Rectal smooth muscle tissue (tissue), 1 donor: ENCODE results near the gene CHST1.

Experiments
- H3K27ac ChIP-seq: one replicate; pipeline ENCODE4 v1.7.0; 2013; ENCODE audit warnings: low read depth, low read length, inconsistent platforms
- H3K27me3 ChIP-seq: one replicate; pipeline ENCODE4 v1.7.0; 2013; ENCODE audit warnings: low read length; ENCODE audit not compliant: control insufficient read depth, insufficient read depth
- H3K36me3 ChIP-seq: one replicate; pipeline ENCODE4 v1.7.0; 2013; ENCODE audit warnings: low read length; ENCODE audit not compliant: control insufficient read depth, insufficient read depth
- H3K4me1 ChIP-seq: one replicate; pipeline ENCODE4 v1.7.0; 2013; ENCODE audit warnings: low read length; ENCODE audit not compliant: control insufficient read depth, insufficient read depth
- H3K4me3 ChIP-seq: one replicate; pipeline ENCODE4 v1.7.0; 2013; ENCODE audit warnings: low read length
- H3K9ac ChIP-seq: one replicate; pipeline ENCODE4 v1.7.0; 2013; ENCODE audit warnings: low read length

CHST1 gene

GRCh38 chr11:45671246-45672171 lies 6.1 kb upstream of the CHST1 start:
- H3K27me3 ChIP-seq = no peaks in the 10 kb centered on the region
- no peak overlapping the region for H3K9ac ChIP-seq
- no peak overlapping the region for H3K4me3 ChIP-seq
- H3K4me1 ChIP-seq = no peaks in the 10 kb centered on the region
- H3K27ac ChIP-seq = no peak overlapping the region
- no peaks in the 10 kb centered on the region for H3K36me3 ChIP-seq

DNA sequence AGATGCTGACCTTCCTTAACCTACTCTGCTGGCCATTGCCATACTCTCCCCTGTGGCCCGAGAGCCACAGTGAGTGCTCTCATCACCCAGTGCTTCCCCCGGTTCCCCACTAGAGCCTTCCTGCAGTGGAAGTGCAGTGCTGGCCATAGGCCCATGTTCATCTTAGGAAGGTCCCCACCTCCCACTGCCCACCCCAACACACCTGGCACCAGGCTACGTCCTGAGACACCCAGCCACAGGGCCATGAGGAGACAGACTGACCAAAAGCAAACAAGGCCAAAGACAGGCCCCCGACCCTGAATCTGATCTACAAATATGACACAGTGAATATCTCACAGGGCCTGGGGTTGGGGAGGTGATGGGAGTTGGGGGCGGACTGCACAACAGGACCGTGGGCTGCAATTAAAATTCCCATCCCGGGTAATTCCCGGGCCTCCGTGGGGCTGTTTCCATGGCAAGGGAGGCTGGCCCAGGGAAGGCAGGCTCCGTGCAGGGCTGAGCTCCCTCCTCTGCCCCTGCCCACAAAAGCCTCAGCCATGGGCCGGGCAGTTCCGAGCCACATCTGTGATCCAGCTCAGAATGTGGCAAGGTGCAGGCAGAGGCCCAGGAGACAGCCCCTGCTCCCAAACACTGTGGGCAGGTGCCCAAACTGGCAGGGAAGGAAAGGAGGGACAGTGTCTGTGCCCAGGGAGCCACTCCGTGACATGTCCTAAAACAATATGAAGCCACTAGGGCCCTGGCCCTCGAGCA lies 5.1 kb upstream of the CHST1 start:
- H3K27ac ChIP-seq = no peak overlapping the region
- H3K27me3 ChIP-seq = no peaks in the 10 kb centered on the region
- no peaks in the 10 kb centered on the region for H3K36me3 ChIP-seq
- H3K4me3 ChIP-seq = no peak overlapping the region
- no peaks in the 10 kb centered on the region for H3K4me1 ChIP-seq
- no peak overlapping the region for H3K9ac ChIP-seq

GRCh38 chr11:45669956-45670355 lies 4.5 kb upstream of the CHST1 start:
- H3K27ac ChIP-seq = no peak overlapping the region
- no peak overlapping the region for H3K9ac ChIP-seq
- H3K4me3 ChIP-seq = no peak overlapping the region
- no peaks in the 10 kb centered on the region for H3K27me3 ChIP-seq
- H3K4me1 ChIP-seq = no peaks in the 10 kb centered on the region
- no peaks in the 10 kb centered on the region for H3K36me3 ChIP-seq

DNA sequence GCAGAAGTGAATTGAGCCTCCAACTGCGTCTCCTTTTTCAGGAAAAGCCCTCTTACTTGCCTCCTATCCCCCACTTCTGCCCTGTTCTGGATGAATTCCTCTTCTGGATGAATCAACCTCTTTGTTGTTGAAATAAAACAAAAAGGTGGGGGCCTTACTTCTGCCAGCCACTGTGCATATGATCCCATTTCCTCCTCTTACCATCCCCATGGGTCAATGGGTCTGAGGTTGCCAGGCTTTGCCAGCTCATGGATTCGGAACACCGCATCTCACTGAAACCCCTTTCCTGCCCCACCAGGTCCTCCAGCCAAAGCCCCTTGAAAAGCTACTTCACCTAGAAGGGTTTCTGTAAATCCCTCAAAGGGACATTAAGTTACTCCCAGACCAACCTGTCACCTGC lies 3.7 kb upstream of the CHST1 start:
- H3K4me1 ChIP-seq = no peaks in the 10 kb centered on the region
- H3K4me3 ChIP-seq = no peak overlapping the region
- H3K27me3 ChIP-seq = peaks cover under 1% of the 10 kb centered on the region
- no peaks in the 10 kb centered on the region for H3K36me3 ChIP-seq
- H3K9ac ChIP-seq = no peak overlapping the region
- H3K27ac ChIP-seq = no peak overlapping the region

- Histone ChIP-seq H3K4me3 (no peak overlapping the region), H3K27me3 (peaks cover 7% of the 10 kb centered on the region), H3K27ac (no peak overlapping the region), H3K36me3 (no peaks in the 10 kb centered on the region), H3K4me1 (no peaks in the 10 kb centered on the region), H3K9ac (no peak overlapping the region)
Measured at GRCh38 chr11:45667929-45668680, 2.7 kb upstream of the CHST1 start.

DNA sequence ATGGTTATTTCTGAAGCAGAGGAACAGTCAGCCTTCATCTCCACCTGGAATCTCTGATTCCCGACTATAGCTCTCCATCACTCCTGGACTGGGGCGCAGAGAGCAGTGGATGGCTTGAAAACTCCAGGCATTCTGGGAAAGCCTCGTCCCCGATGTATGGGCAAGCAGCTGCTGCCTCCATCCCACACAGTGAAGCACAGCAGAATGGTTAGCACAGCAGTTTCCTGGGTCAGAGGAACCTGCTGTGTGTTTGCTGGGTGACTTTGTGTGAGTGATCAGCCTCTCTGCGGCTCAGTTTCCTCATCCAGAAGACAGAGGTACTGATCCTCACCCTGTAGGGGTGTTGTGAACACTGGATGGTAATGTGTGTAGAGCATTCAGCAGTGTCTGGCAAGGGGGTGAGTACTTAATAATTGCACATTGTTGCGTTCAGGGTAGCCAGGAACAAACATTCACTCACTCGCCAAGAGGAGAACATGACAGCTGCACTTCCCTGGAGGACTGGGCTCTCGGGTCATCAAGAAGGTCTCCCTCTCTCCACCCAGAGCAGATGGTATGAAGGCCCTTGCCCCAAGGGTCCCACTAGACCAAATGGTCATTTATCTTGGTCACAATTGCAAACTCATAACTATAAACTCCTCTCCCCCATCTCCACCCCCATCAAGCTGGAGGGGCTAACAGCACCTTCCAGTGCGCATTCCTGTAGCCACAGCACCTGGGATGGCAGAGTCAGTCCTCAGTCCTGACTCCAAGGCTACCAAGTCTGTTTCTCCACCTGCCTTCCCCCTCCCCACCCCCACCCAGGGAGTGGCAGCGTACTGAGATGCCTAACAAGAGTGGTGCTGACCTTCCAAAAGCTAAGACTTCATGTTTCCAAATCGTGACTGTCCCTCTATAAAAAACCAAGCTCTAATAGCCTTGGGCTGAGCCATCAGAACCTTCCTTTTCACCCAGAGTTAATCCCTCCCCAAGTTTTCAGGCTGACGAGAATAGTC lies 1.5 kb upstream of the CHST1 start:
- H3K36me3 ChIP-seq = no peaks in the 10 kb centered on the region
- H3K27ac ChIP-seq = no peak overlapping the region
- no peaks in the 10 kb centered on the region for H3K4me1 ChIP-seq
- H3K9ac ChIP-seq = no peak overlapping the region
- peaks cover 11% of the 10 kb centered on the region for H3K27me3 ChIP-seq
- H3K4me3 ChIP-seq = no peak overlapping the region

- H3K4me1 ChIP-seq = no peaks in the 10 kb centered on the region
Measured at GRCh38 chr11:45665933-45666647, 668 bp upstream of the CHST1 start.

DNA sequence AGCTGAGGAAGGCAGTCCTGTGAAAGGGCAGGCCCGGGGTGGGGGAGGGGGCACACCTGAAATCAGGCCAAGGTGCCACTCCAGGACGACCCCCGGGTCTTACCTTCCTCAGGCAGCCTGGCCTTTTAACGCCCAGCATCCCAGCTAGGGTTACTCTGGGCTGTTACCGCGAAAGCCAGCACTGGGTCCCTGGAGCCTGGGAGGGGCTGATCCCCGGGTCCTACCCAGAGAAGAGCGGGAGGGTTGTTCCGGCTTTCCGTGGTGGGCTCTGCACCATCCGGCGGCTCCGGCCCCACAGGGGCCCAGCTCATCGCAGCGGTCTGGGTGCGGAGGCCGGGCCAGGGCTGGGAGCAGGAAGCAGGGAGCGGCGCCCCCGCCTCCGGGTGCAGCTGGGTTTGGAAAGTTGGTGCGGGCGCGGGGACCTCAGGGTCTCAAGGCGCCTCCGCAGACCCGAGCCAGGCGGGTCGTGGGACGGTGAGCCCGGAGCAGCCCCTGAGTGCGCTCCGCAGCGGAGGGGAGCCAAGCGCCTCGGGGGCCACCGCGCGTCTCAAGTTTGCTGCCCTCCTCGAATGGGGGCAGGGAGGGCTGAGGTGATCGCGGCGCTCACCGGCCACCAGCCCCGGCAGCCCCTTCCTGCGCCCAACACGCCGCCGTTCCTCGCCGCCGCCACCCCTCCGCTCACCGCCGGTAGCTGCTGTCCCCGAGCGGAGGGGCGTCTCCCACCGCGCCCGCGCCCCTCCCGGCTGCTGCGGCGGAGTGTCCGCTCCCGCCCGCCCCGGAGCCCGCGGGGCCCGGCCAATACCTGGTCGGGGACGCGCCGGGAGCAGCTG lies 831 bp downstream of the CHST1 start:
- Histone ChIP-seq H3K4me3 (peak overlapping the region; percentile 61), H3K27ac (no peak overlapping the region), H3K4me1 (no peaks in the 10 kb centered on the region), H3K9ac (no peak overlapping the region), H3K36me3 (no peaks in the 10 kb centered on the region), H3K27me3 (peaks cover 21% of the 10 kb centered on the region)

More at GRCh38 chr11:45665933-45666647, 668 bp upstream of the CHST1 start:
- H3K4me3 ChIP-seq = peak overlapping the region; percentile 31
- H3K27ac ChIP-seq = no peak overlapping the region
- peaks cover 17% of the 10 kb centered on the region for H3K27me3 ChIP-seq
- H3K36me3 ChIP-seq = no peaks in the 10 kb centered on the region
- no peak overlapping the region for H3K9ac ChIP-seq

- Histone ChIP-seq H3K4me1 (no peaks in the 10 kb centered on the region), H3K36me3 (no peaks in the 10 kb centered on the region), H3K4me3 (peak overlapping the region; percentile 61), H3K9ac (no peak overlapping the region), H3K27me3 (peaks cover 25% of the 10 kb centered on the region), H3K27ac (no peak overlapping the region)
Measured at GRCh38 chr11:45663486-45664375, 1.7 kb downstream of the CHST1 start.
